Vagina (tissue), 2 donors: ENCODE measurements around the gene AARS2.
"Not testable (repeated sequence)": the region's sequence is repeated elsewhere in the genome, so short reads cannot be mapped to it uniquely, and the experiment has no call there.

Source experiments
- POLR2AphosphoS5 ChIP-seq, 2 donors: sonication (generic); formaldehyde crosslinking; IDR thresholded peaks; one replicate each; pipeline ENCODE4 v1.9.0; 2017; ENCODE audit warnings: antibody characterized with exemption in 2 of 2, mild to moderate bottlenecking in 2 of 2, low read depth in 1 of 2; ENCODE audit not compliant: insufficient read depth in 1 of 2
- TF ChIP-seq, protein P1 (sequence below), 3 experiments: fragments of 450-650 bp in 2 of 3; fragments of 200-600 bp in 1 of 3; sonication (generic) in 1 of 3; IDR thresholded peaks; one replicate each; pipeline ENCODE4 v1.5.1; 2017 to 2019; ENCODE audit warnings: antibody characterized with exemption in 3 of 3, mild to moderate bottlenecking in 2 of 3, moderate library complexity in 2 of 3

DNA sequence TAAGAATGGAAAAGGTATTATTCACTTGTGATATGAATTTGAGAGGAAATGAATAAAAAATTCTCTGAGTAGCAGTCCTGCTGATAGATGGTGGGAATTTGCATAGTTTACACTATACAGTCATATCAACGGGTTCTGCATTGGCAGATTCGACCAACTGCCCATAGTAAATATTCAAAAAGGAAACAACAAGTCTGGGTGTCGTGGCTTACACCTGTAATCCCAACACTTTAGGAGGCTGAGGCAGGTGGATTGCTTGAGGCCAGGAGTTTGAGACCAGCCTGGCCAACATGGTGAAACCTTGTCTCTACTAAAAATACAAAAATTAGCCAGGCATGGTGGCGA is 37.5 kb upstream of the AARS2 start:
- not testable (repeated sequence) for TF ChIP-seq POLR2AphosphoS5 (IDR thresholded peaks at IDR 0.05; ENCODE audit: insufficient read depth in 1 of 2, low read depth in 1 of 2)
- TF ChIP-seq, protein P1, sequence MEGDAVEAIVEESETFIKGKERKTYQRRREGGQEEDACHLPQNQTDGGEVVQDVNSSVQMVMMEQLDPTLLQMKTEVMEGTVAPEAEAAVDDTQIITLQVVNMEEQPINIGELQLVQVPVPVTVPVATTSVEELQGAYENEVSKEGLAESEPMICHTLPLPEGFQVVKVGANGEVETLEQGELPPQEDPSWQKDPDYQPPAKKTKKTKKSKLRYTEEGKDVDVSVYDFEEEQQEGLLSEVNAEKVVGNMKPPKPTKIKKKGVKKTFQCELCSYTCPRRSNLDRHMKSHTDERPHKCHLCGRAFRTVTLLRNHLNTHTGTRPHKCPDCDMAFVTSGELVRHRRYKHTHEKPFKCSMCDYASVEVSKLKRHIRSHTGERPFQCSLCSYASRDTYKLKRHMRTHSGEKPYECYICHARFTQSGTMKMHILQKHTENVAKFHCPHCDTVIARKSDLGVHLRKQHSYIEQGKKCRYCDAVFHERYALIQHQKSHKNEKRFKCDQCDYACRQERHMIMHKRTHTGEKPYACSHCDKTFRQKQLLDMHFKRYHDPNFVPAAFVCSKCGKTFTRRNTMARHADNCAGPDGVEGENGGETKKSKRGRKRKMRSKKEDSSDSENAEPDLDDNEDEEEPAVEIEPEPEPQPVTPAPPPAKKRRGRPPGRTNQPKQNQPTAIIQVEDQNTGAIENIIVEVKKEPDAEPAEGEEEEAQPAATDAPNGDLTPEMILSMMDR (IDR thresholded peaks at IDR 0.05) = not testable (repeated sequence)
